ENCODE results near the gene LGALS1.

The LGALS1 gene

GRCh38 chr22:37660709-37661045 is 14.8 kb upstream of the LGALS1 start:
- in situ Hi-C loops (cut with HindIII; ENCODE audit: low sequenced_read_pairs): no loop called here

GRCh38 chr22:37661160-37661924 is 14.1 kb upstream of the LGALS1 start:
- in situ Hi-C loops (cut with HindIII; ENCODE audit: low sequenced_read_pairs): no loop called here

- in situ Hi-C loops (cut with HindIII; ENCODE audit: low sequenced_read_pairs): no loop called here
These were observed 13.4 kb upstream of the LGALS1 start for GRCh38 chr22:37662039-37662438.

GRCh38 chr22:37663521-37664140 is 11.8 kb upstream of the LGALS1 start:
- in situ Hi-C loops (cut with HindIII; ENCODE audit: low sequenced_read_pairs): no loop called here

- in situ Hi-C loops (cut with HindIII; ENCODE audit: low sequenced_read_pairs): no loop called here
These were observed 11.0 kb upstream of the LGALS1 start for GRCh38 chr22:37664249-37665101.

GRCh38 chr22:37665487-37665886 is 9.9 kb upstream of the LGALS1 start:
- in situ Hi-C loops (cut with HindIII; ENCODE audit: low sequenced_read_pairs): no loop called here

- in situ Hi-C loops (cut with HindIII; ENCODE audit: low sequenced_read_pairs): no loop called here
These were observed 5.8 kb upstream of the LGALS1 start for GRCh38 chr22:37669586-37669985.

GRCh38 chr22:37672206-37672919 is 3.1 kb upstream of the LGALS1 start:
- in situ Hi-C loops (cut with HindIII; ENCODE audit: low sequenced_read_pairs): no loop called here

- in situ Hi-C loops (cut with HindIII; ENCODE audit: low sequenced_read_pairs): no loop called here
These were observed 2.4 kb upstream of the LGALS1 start for GRCh38 chr22:37672920-37673455.

- in situ Hi-C loops (cut with HindIII; ENCODE audit: low sequenced_read_pairs): no loop called here
These were observed 1.2 kb upstream of the LGALS1 start for GRCh38 chr22:37674248-37674647.

- in situ Hi-C loops (cut with HindIII; ENCODE audit: low sequenced_read_pairs): no loop called here
These were observed 697 bp downstream of the LGALS1 start for GRCh38 chr22:37675930-37676735.

- in situ Hi-C loops (cut with HindIII; ENCODE audit: low sequenced_read_pairs): no loop called here
These were observed 1.5 kb downstream of the LGALS1 start for GRCh38 chr22:37676736-37677492.

GRCh38 chr22:37677493-37677974 is 2.1 kb downstream of the LGALS1 start:
- in situ Hi-C loops (cut with HindIII; ENCODE audit: low sequenced_read_pairs): no loop called here

- in situ Hi-C loops (cut with HindIII; ENCODE audit: low sequenced_read_pairs): no loop called here
These were observed 2.9 kb downstream of the LGALS1 start for GRCh38 chr22:37678372-37678771.

GRCh38 chr22:37679670-37680069 is 4.2 kb downstream of the LGALS1 start:
- in situ Hi-C loops (cut with HindIII; ENCODE audit: low sequenced_read_pairs): no loop called here

- in situ Hi-C loops (cut with HindIII; ENCODE audit: low sequenced_read_pairs): no loop called here
These were observed 4.9 kb downstream of the LGALS1 start for GRCh38 chr22:37680191-37680851.

- in situ Hi-C loops (cut with HindIII; ENCODE audit: low sequenced_read_pairs): no loop called here
These were observed 5.6 kb downstream of the LGALS1 start for GRCh38 chr22:37681001-37681424.

GRCh38 chr22:37681556-37682049 is 6.2 kb downstream of the LGALS1 start:
- in situ Hi-C loops (cut with HindIII; ENCODE audit: low sequenced_read_pairs): no loop called here
